ENCODE measurements around the gene ZBTB42. TPM values are rescaled to one million over a fixed set of nuclear protein-coding genes. Genes with fewer than 3 reads are reported as not detected.

Gene ZBTB42
- total RNA-seq, 1 experiment from 2014 or later, result 6.1 TPM

- no CpG with 5 or more reads among the region's 15 CpGs for WGBS (ENCODE audit: extremely low coverage, insufficient read length, low lambda C conversion rate)
Measured at GRCh38 chr14:104776481-104776880, 24.4 kb upstream of the ZBTB42 start.

More at GRCh38 chr14:104776481-104776880, 24.4 kb upstream of the ZBTB42 start:
- H3K4me3 Mint-ChIP-seq, result no peak overlapping the region
- Histone ChIP-seq H2BK20ac (ENCODE audit: low read depth, low read length, poor library complexity, severe bottlenecking) (no peak overlapping the region), H2BK12ac (ENCODE audit: insufficient read length, low read depth, low read length) (no peak overlapping the region), H3K18ac (ENCODE audit: insufficient read length, low read depth, low read length) (no peak overlapping the region), H2AFZ (ENCODE audit: low read length) (no peak overlapping the region), H3K4me1 (ENCODE audit: insufficient read depth, low read length) (no peaks in the 10 kb centered on the region), H2BK5ac (ENCODE audit: insufficient read length, low read length) (no peak overlapping the region), H3K9ac (ENCODE audit: extremely low read depth, insufficient read length, low read length) (no peak overlapping the region), H3K56ac (ENCODE audit: insufficient read length, low read depth, low read length) (no peak overlapping the region), H4K20me1 (ENCODE audit: control insufficient read depth, insufficient read depth, insufficient read length) (no peaks in the 10 kb centered on the region), H4K8ac (replicated peaks; ENCODE audit: insufficient read length, low read depth, low read length) (no peak overlapping the region), H3T11ph (ENCODE audit: low read length) (no peak overlapping the region), H3K4me2 (ENCODE audit: insufficient read depth, insufficient read length, low read length) (no peak overlapping the region), H2BK15ac (ENCODE audit: low read depth, low read length) (no peak overlapping the region), H3K23me2 (ENCODE audit: insufficient read length, low read depth, low read length, poor library complexity, severe bottlenecking) (no peaks in the 10 kb centered on the region), H4K91ac (ENCODE audit: insufficient read length, low read depth, low read length) (no peak overlapping the region), H3K4ac (ENCODE audit: low read depth, low read length) (no peak overlapping the region), H3K9me3 (ENCODE audit: control insufficient read depth, low read depth, low read length) (no peaks in the 10 kb centered on the region), H3K23ac (ENCODE audit: insufficient read length, low read depth, low read length) (no peak overlapping the region), H3K79me1 (ENCODE audit: insufficient read depth, low read depth, low read length, poor library complexity, severe bottlenecking) (no peaks in the 10 kb centered on the region), H3K79me2 (ENCODE audit: insufficient read depth, low read length) (no peaks in the 10 kb centered on the region), H3K14ac (ENCODE audit: insufficient read depth, low read length) (no peak overlapping the region), H4K5ac (ENCODE audit: insufficient read length, low read depth, low read length) (no peak overlapping the region), H2BK120ac (ENCODE audit: low read depth, low read length, poor library complexity, severe bottlenecking) (no peak overlapping the region), H3K27ac (ENCODE audit: insufficient read length, low read depth, low read length) (no peak overlapping the region), H3K27me3 (ENCODE audit: insufficient read depth, low read length) (no peaks in the 10 kb centered on the region), H2AK5ac (ENCODE audit: insufficient read length, low read length) (no peak overlapping the region)
- H3K27ac Mint-ChIP-seq, result no peak overlapping the region
- no peaks in the 10 kb centered on the region for H3K4me1 Mint-ChIP-seq
- H3K27me3 Mint-ChIP-seq (ENCODE audit: low read depth), result no peaks in the 10 kb centered on the region
- TF ChIP-seq, protein P1, sequence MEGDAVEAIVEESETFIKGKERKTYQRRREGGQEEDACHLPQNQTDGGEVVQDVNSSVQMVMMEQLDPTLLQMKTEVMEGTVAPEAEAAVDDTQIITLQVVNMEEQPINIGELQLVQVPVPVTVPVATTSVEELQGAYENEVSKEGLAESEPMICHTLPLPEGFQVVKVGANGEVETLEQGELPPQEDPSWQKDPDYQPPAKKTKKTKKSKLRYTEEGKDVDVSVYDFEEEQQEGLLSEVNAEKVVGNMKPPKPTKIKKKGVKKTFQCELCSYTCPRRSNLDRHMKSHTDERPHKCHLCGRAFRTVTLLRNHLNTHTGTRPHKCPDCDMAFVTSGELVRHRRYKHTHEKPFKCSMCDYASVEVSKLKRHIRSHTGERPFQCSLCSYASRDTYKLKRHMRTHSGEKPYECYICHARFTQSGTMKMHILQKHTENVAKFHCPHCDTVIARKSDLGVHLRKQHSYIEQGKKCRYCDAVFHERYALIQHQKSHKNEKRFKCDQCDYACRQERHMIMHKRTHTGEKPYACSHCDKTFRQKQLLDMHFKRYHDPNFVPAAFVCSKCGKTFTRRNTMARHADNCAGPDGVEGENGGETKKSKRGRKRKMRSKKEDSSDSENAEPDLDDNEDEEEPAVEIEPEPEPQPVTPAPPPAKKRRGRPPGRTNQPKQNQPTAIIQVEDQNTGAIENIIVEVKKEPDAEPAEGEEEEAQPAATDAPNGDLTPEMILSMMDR (conservative IDR thresholded peaks at IDR 0.05), result no peak
- DNase-seq, result no peak
- peaks cover 0 to 1% of the 10 kb centered on the region in 2 experiments; a peak in 1 of 5 replicates for H3K9me3 Mint-ChIP-seq
- H3K36me3 Mint-ChIP-seq (ENCODE audit: insufficient read depth in 1 of 3, low read depth in 3 of 3), result peaks cover 19 to 38% (median 30%) of the 10 kb centered on the region in 3 experiments
